Esophagus muscularis mucosa (tissue), 4 donors: ENCODE measurements around the gene HECA.

ENCODE experiments used
- CTCF ChIP-seq, 3 experiments: fragments of 200-600 bp in 2 of 3; fragments of 450-650 bp in 1 of 3; sonication (generic) in 2 of 3; IDR thresholded peaks; one replicate each; pipeline ENCODE4 v1.5.1; 2017 to 2019; ENCODE audit warnings: antibody characterized with exemption in 3 of 3, mild to moderate bottlenecking in 2 of 3, moderate library complexity in 1 of 3
- EP300 ChIP-seq: sonication (generic); formaldehyde crosslinking; IDR thresholded peaks from one replicate; pipeline ENCODE4 v1.6.1; 2017; ENCODE audit warnings: antibody characterized with exemption
- POLR2A ChIP-seq: fragments of 450-650 bp; IDR thresholded peaks from one replicate; pipeline ENCODE4 v1.6.1; 2017; ENCODE audit warnings: antibody characterized with exemption, moderate library complexity, mild to moderate bottlenecking, low read depth
- POLR2AphosphoS5 ChIP-seq, 2 donors: sonication (generic); formaldehyde crosslinking; IDR thresholded peaks; one replicate each; pipeline ENCODE4 v1.6.1; 2017; ENCODE audit warnings: antibody characterized with exemption in 2 of 2

- no peak for TF ChIP-seq CTCF (IDR thresholded peaks at IDR 0.05)
- TF ChIP-seq EP300, result no peak
- TF ChIP-seq POLR2AphosphoS5 (IDR thresholded peaks at IDR 0.05), result no peak
- no peak for TF ChIP-seq POLR2A
Observed at GRCh38 chr6:139156551-139156950, 21.7 kb downstream of the HECA start.
